Common myeloid progenitor, CD34-positive (primary cell): ENCODE results near the gene SMIM14.

Experiments used
- CTCF ChIA-PET: fragments of 350-600 bp; sonication (Branson Sonifier 250); formaldehyde crosslinking; loops from one replicate; lab custom pipeline; 2021; ENCODE audit warnings: antibody characterized with exemption; lab: Charles Lee
- POLR2A ChIA-PET: fragments of 350-600 bp; sonication (Branson Sonifier 250); formaldehyde crosslinking; loops from one replicate; lab custom pipeline; 2021; ENCODE audit warnings: antibody characterized with exemption; lab: Charles Lee
- DNase-seq, 3 donors: peaks; one replicate each; pipeline versions ENCODE4 v3.0.0 to v3.0.0-alpha.2; 2013
- H3K27ac ChIP-seq, 2 experiments: 1 replicate in 1 of 2; 2 replicates in 1 of 2; pipeline ENCODE4 v1.7.0; 2013; ENCODE audit warnings: inconsistent platforms in 2 of 2, low read length in 2 of 2, mild to moderate bottlenecking in 2 of 2, low read depth in 1 of 2, moderate library complexity in 1 of 2; ENCODE audit not compliant: severe bottlenecking in 2 of 2, insufficient read depth in 1 of 2, poor library complexity in 1 of 2
- H3K27me3 ChIP-seq, 5 experiments: replicated peaks in 2 of 5; 1 replicate in 3 of 5; 2 replicates in 2 of 5; pipeline versions ENCODE4 v1.6.1 to v1.7.0; 2013; ENCODE audit warnings: low read length in 4 of 5, mild to moderate bottlenecking in 2 of 5, moderate library complexity in 2 of 5, inconsistent platforms in 1 of 5; ENCODE audit not compliant: insufficient read depth in 5 of 5, control insufficient read depth in 4 of 5
- H3K36me3 ChIP-seq, 4 experiments: 1 replicate in 2 of 4; 2 replicates in 2 of 4; pipeline versions ENCODE4 v1.6.1 to v1.7.0; 2013; ENCODE audit warnings: low read length in 3 of 4, control low read depth in 1 of 4, mild to moderate bottlenecking in 1 of 4; ENCODE audit not compliant: control insufficient read depth in 4 of 4, insufficient read depth in 4 of 4
- H3K4me1 ChIP-seq, 4 experiments: 1 replicate in 3 of 4; 2 replicates in 1 of 4; pipeline versions ENCODE4 v1.6.1 to v1.7.1; 2013; ENCODE audit warnings: low read length in 3 of 4, mild to moderate bottlenecking in 3 of 4, control low read depth in 1 of 4, inconsistent platforms in 1 of 4, moderate library complexity in 1 of 4; ENCODE audit not compliant: control insufficient read depth in 4 of 4, insufficient read depth in 4 of 4; ENCODE audit errors: control extremely low read depth in 1 of 4
- H3K4me3 ChIP-seq, 7 experiments: 1 replicate in 4 of 7; 2 replicates in 3 of 7; pipeline versions ENCODE4 v1.5.1 to v1.7.0; 2013; ENCODE audit warnings: mild to moderate bottlenecking in 7 of 7, low read length in 6 of 7, moderate library complexity in 6 of 7, inconsistent platforms in 2 of 7, low read depth in 2 of 7, control low read depth in 1 of 7; ENCODE audit not compliant: insufficient read depth in 4 of 7, control insufficient read depth in 1 of 7; ENCODE audit errors: extremely low read depth in 1 of 7
- H3K9me3 ChIP-seq, 5 experiments: 1 replicate in 4 of 5; 2 replicates in 1 of 5; pipeline versions ENCODE4 v1.6.1 to v1.7.1; 2013; ENCODE audit warnings: low read length in 4 of 5, mild to moderate bottlenecking in 2 of 5, inconsistent platforms in 1 of 5, low read depth in 1 of 5, moderate library complexity in 1 of 5; ENCODE audit not compliant: control insufficient read depth in 4 of 5, insufficient read depth in 2 of 5; ENCODE audit errors: control extremely low read depth in 1 of 5
- WGBS: methylation state at CpG from one replicate; pipeline ENCODE4 v1.1.5; 2013; ENCODE audit not compliant: insufficient coverage; 5-methylcytosine and 5-hydroxymethylcytosine counted together

Gene SMIM14

GRCh38 chr4:39635023-39635422 is 3.6 kb downstream of the SMIM14 start:
- 100% methylated on average over 1 of the region's 1 CpG for WGBS
- H3K4me3 ChIP-seq = no peak overlapping the region
- H3K9me3 ChIP-seq = no peaks in the 10 kb centered on the region
- DNase-seq = no peak
- CTCF ChIA-PET = interaction anchor here (0.6 to 1.9 kb wide), 2 partner anchors 9 to 1369 kb away, joined by 3 to 7 read pairs; no protein-coding TSS in a partner anchor
- H3K27ac ChIP-seq = no peak overlapping the region
- H3K27me3 ChIP-seq = no peaks in the 10 kb centered on the region
- POLR2A ChIA-PET = no interaction called here
- H3K4me1 ChIP-seq = peaks cover 13 to 33% (median 24%) of the 10 kb centered on the region in 4 experiments
- H3K36me3 ChIP-seq = no peaks in the 10 kb centered on the region

- CTCF ChIA-PET = interaction anchor here (0.6 kb wide), 1 partner anchor 118 kb away, joined by 4 read pairs; no protein-coding TSS in a partner anchor
- Histone ChIP-seq H3K4me3 (no peak overlapping the region), H3K36me3 (no peaks in the 10 kb centered on the region), H3K27ac (no peak overlapping the region), H3K9me3 (no peaks in the 10 kb centered on the region), H3K4me1 (peaks cover 3 to 8% (median 5%) of the 10 kb centered on the region in 4 experiments), H3K27me3 (no peaks in the 10 kb centered on the region)
- WGBS = no CpG with 5 or more reads among the region's 1 CpG
- POLR2A ChIA-PET = no interaction called here
- no peak for DNase-seq
These were observed 7.0 kb downstream of the SMIM14 start for GRCh38 chr4:39631700-39632079.

- H3K9me3 ChIP-seq = no peaks in the 10 kb centered on the region
- POLR2A ChIA-PET = no interaction called here
- no peaks in the 10 kb centered on the region for H3K36me3 ChIP-seq
- H3K4me1 ChIP-seq = peaks cover 2 to 11% (median 6%) of the 10 kb centered on the region in 4 experiments
- no peak overlapping the region for H3K4me3 ChIP-seq
- WGBS = 100% methylated on average over 2 of the region's 2 CpGs
- no peak overlapping the region for H3K27ac ChIP-seq
- no peaks in the 10 kb centered on the region for H3K27me3 ChIP-seq
- no peak for DNase-seq
- CTCF ChIA-PET = interaction anchor here (1.2 kb wide), 1 partner anchor 11 kb away, joined by 3 read pairs; the partner anchor contains the start of gene SMIM14
These were observed 11.3 kb downstream of the SMIM14 start for GRCh38 chr4:39627413-39627812.

- Histone ChIP-seq H3K36me3 (no peaks in the 10 kb centered on the region), H3K4me1 (peaks cover 2 to 11% (median 6%) of the 10 kb centered on the region in 4 experiments), H3K27ac (no peak overlapping the region), H3K27me3 (no peaks in the 10 kb centered on the region), H3K4me3 (no peak overlapping the region), H3K9me3 (no peaks in the 10 kb centered on the region)
- ChIA-PET POLR2A (interaction anchor here (1.2 kb wide), 1 partner anchor 12 kb away, joined by 3 read pairs; the partner anchor contains the start of gene SMIM14), CTCF (interaction anchor here (1.1 to 2.0 kb wide), 2 partner anchors 8 to 11 kb away, joined by 6 to 7 read pairs; partner anchors contain the start of gene SMIM14)
- no peak for DNase-seq
- WGBS = 100% methylated on average over 1 of the region's 1 CpG
These were observed 11.8 kb downstream of the SMIM14 start for GRCh38 chr4:39626913-39627312.

- Histone ChIP-seq H3K36me3 (no peaks in the 10 kb centered on the region), H3K27ac (no peak overlapping the region), H3K27me3 (no peaks in the 10 kb centered on the region), H3K4me3 (no peak overlapping the region), H3K4me1 (peaks cover 2 to 11% (median 6%) of the 10 kb centered on the region in 4 experiments), H3K9me3 (no peaks in the 10 kb centered on the region)
- POLR2A ChIA-PET = interaction anchor here (1.2 kb wide), 1 partner anchor 12 kb away, joined by 3 read pairs; the partner anchor contains the start of gene SMIM14
- CTCF ChIA-PET = interaction anchor here (1.1 to 2.0 kb wide), 2 partner anchors 9 to 12 kb away, joined by 6 to 7 read pairs; partner anchors contain the start of gene SMIM14
- peak; percentile 27 to 72 (median 66) for DNase-seq
- 0% methylated on average over 1 of the region's 2 CpGs for WGBS
These were observed 12.4 kb downstream of the SMIM14 start for GRCh38 chr4:39626261-39626660.

GRCh38 chr4:39621582-39621981 is 17.1 kb downstream of the SMIM14 start:
- no CpG with 5 or more reads among the region's 9 CpGs for WGBS
- ChIA-PET POLR2A (no interaction called here), CTCF (interaction anchor here (0.8 kb wide), 1 partner anchor 150 kb away, joined by 3 read pairs; no protein-coding TSS in a partner anchor)
- no peaks in the 10 kb centered on the region for H3K36me3 ChIP-seq
- H3K4me1 ChIP-seq = peaks cover 2 to 9% (median 6%) of the 10 kb centered on the region in 4 experiments
- no peaks in the 10 kb centered on the region for H3K9me3 ChIP-seq
- H3K27ac ChIP-seq = no peak overlapping the region
- no peak for DNase-seq
- no peak overlapping the region for H3K4me3 ChIP-seq
- H3K27me3 ChIP-seq = no peaks in the 10 kb centered on the region

- POLR2A ChIA-PET = no interaction called here
- H3K9me3 ChIP-seq = no peaks in the 10 kb centered on the region
- CTCF ChIA-PET = interaction anchor here (0.8 kb wide), 1 partner anchor 151 kb away, joined by 3 read pairs; no protein-coding TSS in a partner anchor
- H3K4me1 ChIP-seq = peaks cover under 1 to 6% (median 2%) of the 10 kb centered on the region in 4 experiments
- no peak overlapping the region for H3K27ac ChIP-seq
- WGBS = 100% methylated on average over 1 of the region's 4 CpGs
- no peak overlapping the region for H3K4me3 ChIP-seq
- H3K36me3 ChIP-seq = no peaks in the 10 kb centered on the region
- no peaks in the 10 kb centered on the region for H3K27me3 ChIP-seq
- DNase-seq = no peak
These were observed 17.9 kb downstream of the SMIM14 start for GRCh38 chr4:39620551-39621313.
